Measurements from ENCODE around the gene SULT2B1.

SULT2B1 gene

GRCh38 chr19:48624791-48625723 is 73.1 kb downstream of the SULT2B1 start:
- H3K4me1 ChIP-seq (ENCODE audit: insufficient read depth, insufficient read length) = no peaks in the 10 kb centered on the region
- H3K9ac ChIP-seq (ENCODE audit: insufficient read length, low read depth) = peak overlapping the region; percentile 84
- H3K4me3 ChIP-seq (ENCODE audit: insufficient read length, low read depth) = peak overlapping the region; percentile 67
- H3K36me3 ChIP-seq (ENCODE audit: insufficient read depth, insufficient read length, low read length) = peaks cover 17% of the 10 kb centered on the region
- no peaks in the 10 kb centered on the region for H3K9me3 ChIP-seq (ENCODE audit: insufficient read depth, low read length)
- DNase-seq (ENCODE audit: low read depth, low spot score) = no peak
- TF ChIP-seq YY1 (IDR thresholded peaks at IDR 0.05; ENCODE audit: insufficient read depth, insufficient read length) = no peak
- H3K27me3 ChIP-seq (ENCODE audit: insufficient read depth, insufficient read length) = no peaks in the 10 kb centered on the region

GRCh38 chr19:48625891-48626327 is 73.9 kb downstream of the SULT2B1 start:
- H3K27me3 ChIP-seq (ENCODE audit: insufficient read depth, insufficient read length) = no peaks in the 10 kb centered on the region
- H3K36me3 ChIP-seq (ENCODE audit: insufficient read depth, insufficient read length, low read length) = peaks cover 15% of the 10 kb centered on the region
- no peak overlapping the region for H3K4me3 ChIP-seq (ENCODE audit: insufficient read length, low read depth)
- no peaks in the 10 kb centered on the region for H3K9me3 ChIP-seq (ENCODE audit: insufficient read depth, low read length)
- H3K9ac ChIP-seq (ENCODE audit: insufficient read length, low read depth) = peak overlapping the region; percentile 33
- TF ChIP-seq SUZ12 (IDR thresholded peaks at IDR 0.05; ENCODE audit: extremely low read depth, insufficient read depth, insufficient read length) (no peak), ZNF274 (IDR thresholded peaks at IDR 0.05; ENCODE audit: low read depth, low read length) (no peak), YY1 (IDR thresholded peaks at IDR 0.05; ENCODE audit: insufficient read depth, insufficient read length) (no peak)
- DNase-seq (ENCODE audit: low read depth, low spot score) = no peak
- peaks cover under 1% of the 10 kb centered on the region for H3K4me1 ChIP-seq (ENCODE audit: insufficient read depth, insufficient read length)

DNA sequence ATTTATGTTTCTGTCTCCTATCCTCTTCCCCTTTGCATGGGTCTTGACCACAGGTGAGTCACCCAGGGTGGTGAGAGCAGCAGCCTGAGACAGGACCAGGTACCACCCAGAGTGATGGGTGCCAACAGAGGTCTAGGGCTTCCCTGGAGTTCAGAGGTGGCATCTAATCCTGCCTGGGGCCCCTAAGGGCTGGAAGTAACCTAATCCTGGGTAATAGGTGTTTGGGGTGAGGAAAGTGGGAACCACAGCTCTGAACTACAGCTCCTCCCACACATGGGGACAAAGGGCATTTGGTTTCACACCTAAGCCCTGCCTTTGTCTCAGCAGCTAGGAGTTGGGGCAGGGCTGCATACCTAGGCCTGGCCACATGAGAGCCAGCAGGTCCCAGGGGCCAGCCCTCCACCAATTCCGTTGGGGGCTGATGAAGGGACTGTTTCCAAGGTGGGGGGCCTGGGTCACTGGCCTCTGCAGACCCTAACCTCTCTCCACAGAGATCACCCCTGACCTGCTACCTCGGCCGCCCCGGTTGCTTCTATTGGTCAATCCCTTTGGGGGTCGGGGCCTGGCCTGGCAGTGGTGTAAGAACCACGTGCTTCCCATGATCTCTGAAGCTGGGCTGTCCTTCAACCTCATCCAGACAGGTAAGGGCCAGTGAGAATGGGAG is 75.4 kb downstream of the SULT2B1 start:
- TF ChIP-seq YY1 (IDR thresholded peaks at IDR 0.05; ENCODE audit: insufficient read depth, insufficient read length) (no peak), SUZ12 (IDR thresholded peaks at IDR 0.05; ENCODE audit: extremely low read depth, insufficient read depth, insufficient read length) (no peak), ZNF274 (IDR thresholded peaks at IDR 0.05; ENCODE audit: low read depth, low read length) (no peak)
- no peaks in the 10 kb centered on the region for H3K27me3 ChIP-seq (ENCODE audit: insufficient read depth, insufficient read length)
- H3K4me3 ChIP-seq (ENCODE audit: insufficient read length, low read depth) = no peak overlapping the region
- H3K36me3 ChIP-seq (ENCODE audit: insufficient read depth, insufficient read length, low read length) = peaks cover 13% of the 10 kb centered on the region
- H3K9me3 ChIP-seq (ENCODE audit: insufficient read depth, low read length) = no peaks in the 10 kb centered on the region
- DNase-seq (ENCODE audit: low read depth, low spot score) = no peak
- no peak overlapping the region for H3K9ac ChIP-seq (ENCODE audit: insufficient read length, low read depth)
- H3K4me1 ChIP-seq (ENCODE audit: insufficient read depth, insufficient read length) = peaks cover 4% of the 10 kb centered on the region

- Histone ChIP-seq H3K9me3 (ENCODE audit: insufficient read depth, low read length) (no peaks in the 10 kb centered on the region), H3K4me1 (ENCODE audit: insufficient read depth, insufficient read length) (peaks cover 10% of the 10 kb centered on the region), H3K36me3 (ENCODE audit: insufficient read depth, insufficient read length, low read length) (peaks cover 12% of the 10 kb centered on the region), H3K9ac (ENCODE audit: insufficient read length, low read depth) (no peak overlapping the region), H3K4me3 (ENCODE audit: insufficient read length, low read depth) (no peak overlapping the region), H3K27me3 (ENCODE audit: insufficient read depth, insufficient read length) (no peaks in the 10 kb centered on the region)
- DNase-seq (ENCODE audit: low read depth, low spot score) = no peak
- TF ChIP-seq SUZ12 (IDR thresholded peaks at IDR 0.05; ENCODE audit: extremely low read depth, insufficient read depth, insufficient read length) (no peak), ZNF274 (IDR thresholded peaks at IDR 0.05; ENCODE audit: low read depth, low read length) (no peak), YY1 (IDR thresholded peaks at IDR 0.05; ENCODE audit: insufficient read depth, insufficient read length) (no peak)
Measured at GRCh38 chr19:48627865-48628314, 75.9 kb downstream of the SULT2B1 start.

DNA sequence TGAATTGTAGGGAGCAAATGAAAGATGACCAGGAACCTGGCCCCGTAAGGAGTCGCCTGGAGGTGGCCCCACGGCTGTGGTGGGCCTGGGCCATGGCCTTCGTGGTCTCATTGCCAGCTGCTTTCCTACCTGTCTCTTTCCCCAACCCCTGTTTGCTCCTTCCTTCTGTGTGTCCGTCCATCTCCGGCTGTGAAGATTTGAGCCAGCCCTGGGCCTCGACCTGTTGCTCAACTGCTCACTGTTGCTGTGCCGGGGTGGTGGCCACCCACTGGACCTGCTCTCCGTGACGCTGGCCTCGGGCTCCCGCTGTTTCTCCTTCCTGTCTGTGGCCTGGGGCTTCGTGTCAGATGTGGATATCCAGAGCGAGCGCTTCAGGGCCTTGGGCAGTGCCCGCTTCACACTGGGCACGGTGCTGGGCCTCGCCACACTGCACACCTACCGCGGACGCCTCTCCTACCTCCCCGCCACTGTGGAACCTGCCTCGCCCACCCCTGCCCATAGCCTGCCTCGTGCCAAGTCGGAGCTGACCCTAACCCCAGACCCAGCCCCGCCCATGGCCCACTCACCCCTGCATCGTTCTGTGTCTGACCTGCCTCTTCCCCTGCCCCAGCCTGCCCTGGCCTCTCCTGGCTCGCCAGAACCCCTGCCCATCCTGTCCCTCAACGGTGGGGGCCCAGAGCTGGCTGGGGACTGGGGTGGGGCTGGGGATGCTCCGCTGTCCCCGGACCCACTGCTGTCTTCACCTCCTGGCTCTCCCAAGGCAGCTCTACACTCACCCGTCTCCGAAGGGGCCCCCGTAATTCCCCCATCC is 76.7 kb downstream of the SULT2B1 start:
- Histone ChIP-seq H3K4me1 (ENCODE audit: insufficient read depth, insufficient read length) (peaks cover 12% of the 10 kb centered on the region), H3K9me3 (ENCODE audit: insufficient read depth, low read length) (no peaks in the 10 kb centered on the region), H3K27me3 (ENCODE audit: insufficient read depth, insufficient read length) (no peaks in the 10 kb centered on the region), H3K36me3 (ENCODE audit: insufficient read depth, insufficient read length, low read length) (peaks cover 12% of the 10 kb centered on the region), H3K4me3 (ENCODE audit: insufficient read length, low read depth) (no peak overlapping the region), H3K9ac (ENCODE audit: insufficient read length, low read depth) (no peak overlapping the region)
- no peak for TF ChIP-seq ZNF274 (IDR thresholded peaks at IDR 0.05; ENCODE audit: low read depth, low read length)
- TF ChIP-seq YY1 (IDR thresholded peaks at IDR 0.05; ENCODE audit: insufficient read depth, insufficient read length) = no peak
- no peak for TF ChIP-seq SUZ12 (IDR thresholded peaks at IDR 0.05; ENCODE audit: extremely low read depth, insufficient read depth, insufficient read length)
- DNase-seq (ENCODE audit: low read depth, low spot score) = no peak

- Histone ChIP-seq H3K9ac (ENCODE audit: insufficient read length, low read depth) (no peak overlapping the region), H3K4me3 (ENCODE audit: insufficient read length, low read depth) (no peak overlapping the region), H3K4me1 (ENCODE audit: insufficient read depth, insufficient read length) (peaks cover 12% of the 10 kb centered on the region), H3K36me3 (ENCODE audit: insufficient read depth, insufficient read length, low read length) (peaks cover 12% of the 10 kb centered on the region), H3K9me3 (ENCODE audit: insufficient read depth, low read length) (no peaks in the 10 kb centered on the region), H3K27me3 (ENCODE audit: insufficient read depth, insufficient read length) (no peaks in the 10 kb centered on the region)
- TF ChIP-seq YY1 (IDR thresholded peaks at IDR 0.05; ENCODE audit: insufficient read depth, insufficient read length) (no peak), SUZ12 (IDR thresholded peaks at IDR 0.05; ENCODE audit: extremely low read depth, insufficient read depth, insufficient read length) (no peak), ZNF274 (IDR thresholded peaks at IDR 0.05; ENCODE audit: low read depth, low read length) (no peak)
- DNase-seq (ENCODE audit: low read depth, low spot score) = no peak
Measured at GRCh38 chr19:48629297-48629598, 77.3 kb downstream of the SULT2B1 start.
